Measurements from ENCODE around the gene EDAR. TPM values are rescaled to one million over a fixed set of nuclear protein-coding genes. Genes with fewer than 3 reads are reported as not detected.
A peak's percentile ranks its signal among the peaks of the same experiment; 100 is the strongest.

Gene EDAR
- total RNA-seq, 2 donors from 2014 or later: 0.69 to 1.1 TPM

DNA sequence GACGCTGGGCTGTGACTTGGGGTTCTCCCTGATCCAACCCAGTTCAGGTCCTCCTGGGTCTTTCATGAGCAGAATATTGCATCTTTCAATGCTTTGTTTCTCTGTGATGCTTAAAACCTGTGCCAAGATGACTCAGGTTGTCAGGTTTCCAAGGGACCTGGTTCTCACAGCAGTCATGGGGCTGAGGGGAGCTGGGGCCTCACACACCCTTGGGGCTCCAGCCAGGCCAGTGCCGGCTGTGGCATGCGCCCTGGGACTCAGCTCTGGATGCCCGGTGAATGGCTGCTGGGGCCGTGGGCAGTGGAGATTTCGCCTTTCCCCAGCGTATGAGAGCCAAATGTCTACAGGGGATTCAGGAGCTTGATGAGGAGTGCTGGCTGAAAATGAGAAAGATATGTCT, 29.6 kb downstream of the EDAR start:
- intact Hi-C loops (cut with DNase I): no loop called here
- no peaks in the 10 kb centered on the region for H3K9me3 ChIP-seq
- no peak overlapping the region for H3K4me3 ChIP-seq
- H3K9ac ChIP-seq (ENCODE audit: low read depth in 2 of 2, low read length in 2 of 2): no peak overlapping the region
- H3K27me3 ChIP-seq: no peaks in the 10 kb centered on the region
- TF ChIP-seq, protein P1, sequence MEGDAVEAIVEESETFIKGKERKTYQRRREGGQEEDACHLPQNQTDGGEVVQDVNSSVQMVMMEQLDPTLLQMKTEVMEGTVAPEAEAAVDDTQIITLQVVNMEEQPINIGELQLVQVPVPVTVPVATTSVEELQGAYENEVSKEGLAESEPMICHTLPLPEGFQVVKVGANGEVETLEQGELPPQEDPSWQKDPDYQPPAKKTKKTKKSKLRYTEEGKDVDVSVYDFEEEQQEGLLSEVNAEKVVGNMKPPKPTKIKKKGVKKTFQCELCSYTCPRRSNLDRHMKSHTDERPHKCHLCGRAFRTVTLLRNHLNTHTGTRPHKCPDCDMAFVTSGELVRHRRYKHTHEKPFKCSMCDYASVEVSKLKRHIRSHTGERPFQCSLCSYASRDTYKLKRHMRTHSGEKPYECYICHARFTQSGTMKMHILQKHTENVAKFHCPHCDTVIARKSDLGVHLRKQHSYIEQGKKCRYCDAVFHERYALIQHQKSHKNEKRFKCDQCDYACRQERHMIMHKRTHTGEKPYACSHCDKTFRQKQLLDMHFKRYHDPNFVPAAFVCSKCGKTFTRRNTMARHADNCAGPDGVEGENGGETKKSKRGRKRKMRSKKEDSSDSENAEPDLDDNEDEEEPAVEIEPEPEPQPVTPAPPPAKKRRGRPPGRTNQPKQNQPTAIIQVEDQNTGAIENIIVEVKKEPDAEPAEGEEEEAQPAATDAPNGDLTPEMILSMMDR (IDR thresholded peaks at IDR 0.05): no peak
- H3K4me1 ChIP-seq: no peaks in the 10 kb centered on the region
- DNase-seq: no peak
- H3K27ac ChIP-seq: no peak overlapping the region
- H3K36me3 ChIP-seq: no peaks in the 10 kb centered on the region

DNA sequence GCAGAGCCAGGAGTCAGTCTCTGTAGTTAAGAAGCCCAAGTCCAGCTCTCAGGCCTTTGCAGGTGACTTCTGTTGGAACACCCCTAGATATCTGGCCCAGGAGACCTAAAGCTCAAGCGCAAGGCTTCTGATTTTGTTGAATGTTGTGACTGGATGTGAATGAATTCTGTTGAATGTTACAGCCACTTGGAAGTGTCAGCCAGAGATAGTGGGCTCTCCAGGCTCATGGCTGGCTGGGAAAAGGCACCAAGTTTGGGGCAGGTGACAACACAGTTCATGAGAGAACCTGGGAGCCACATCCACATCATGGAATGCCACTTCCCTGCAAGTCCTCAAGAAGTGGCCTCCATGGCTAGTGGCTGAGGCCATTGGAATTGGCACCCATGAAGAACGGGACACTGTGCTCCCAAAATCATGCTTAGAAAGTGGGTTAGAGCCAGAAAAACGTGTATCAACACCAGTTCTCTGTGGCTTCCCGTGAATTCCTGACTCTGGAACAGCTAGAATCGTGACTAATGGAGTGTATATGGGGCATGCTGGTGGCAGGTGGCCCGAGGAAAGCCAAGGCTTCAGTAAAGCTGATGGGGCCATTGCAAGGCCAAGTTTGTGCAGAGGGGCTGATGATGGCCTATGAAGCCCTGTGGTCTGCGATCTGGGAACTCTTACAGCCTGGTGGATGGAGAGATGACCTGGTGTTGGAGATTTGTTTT, 30.2 kb downstream of the EDAR start:
- intact Hi-C loops (cut with DNase I): no loop called here
- Histone ChIP-seq H3K27me3 (no peaks in the 10 kb centered on the region), H3K9me3 (no peaks in the 10 kb centered on the region), H3K27ac (peak overlapping the region; percentile 23), H3K36me3 (no peaks in the 10 kb centered on the region), H3K4me1 (no peaks in the 10 kb centered on the region), H3K4me3 (no peak overlapping the region), H3K9ac (ENCODE audit: low read depth in 2 of 2, low read length in 2 of 2) (peak overlapping the region in 1 of 2 donors; percentile 55)
- DNase-seq: no peak
- TF ChIP-seq, protein P1 (IDR thresholded peaks at IDR 0.05): no peak

DNA sequence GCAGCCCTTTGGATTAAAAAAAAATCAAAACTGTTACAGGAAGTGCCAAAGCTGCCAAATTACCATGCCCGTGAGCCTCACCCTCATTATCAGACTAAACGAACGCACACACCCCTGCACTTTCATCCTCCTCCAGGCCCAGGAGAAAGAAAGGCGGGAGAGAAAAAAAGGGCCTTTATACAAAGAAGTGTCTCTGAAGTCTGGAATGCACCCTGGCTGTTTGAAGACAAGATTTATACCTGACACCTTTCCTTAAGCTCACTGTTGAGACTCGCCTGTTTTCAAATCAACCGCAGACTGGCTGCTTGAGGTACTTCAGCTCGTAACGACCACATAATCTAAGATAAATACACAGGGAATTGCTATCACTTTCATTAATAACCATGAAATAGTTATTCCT, 31.0 kb downstream of the EDAR start:
- H3K4me3 ChIP-seq: no peak overlapping the region

DNA sequence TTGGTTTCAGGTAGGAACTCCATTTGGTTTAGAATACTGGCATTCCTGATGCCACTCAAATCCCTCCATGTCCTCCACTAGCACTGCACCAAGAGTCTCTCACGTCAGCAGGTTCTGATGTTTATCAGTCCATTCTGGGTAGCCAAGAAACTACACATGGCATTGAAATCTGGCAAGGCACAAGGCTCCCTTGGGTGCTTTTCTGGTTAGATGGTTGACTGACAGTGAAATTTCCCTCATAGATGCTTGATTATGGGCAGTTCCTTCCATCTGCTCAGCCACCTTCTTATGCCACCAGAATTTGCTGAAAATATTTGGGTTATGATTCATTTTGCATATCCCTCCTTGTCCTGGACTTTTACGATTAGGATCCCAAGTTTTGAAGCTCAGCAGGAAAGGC, 32.6 kb downstream of the EDAR start:
- Histone ChIP-seq H3K4me3 (no peak overlapping the region), H3K9me3 (no peaks in the 10 kb centered on the region), H3K36me3 (no peaks in the 10 kb centered on the region), H3K27me3 (no peaks in the 10 kb centered on the region), H3K4me1 (no peaks in the 10 kb centered on the region), H3K27ac (no peak overlapping the region), H3K9ac (ENCODE audit: low read depth in 2 of 2, low read length in 2 of 2) (no peak overlapping the region)
- DNase-seq: no peak
- intact Hi-C loops (cut with DNase I): no loop called here
- TF ChIP-seq, protein P1 (IDR thresholded peaks at IDR 0.05): no peak

More for the DNA sequence above, 31.0 kb downstream of the EDAR start:
- Histone ChIP-seq H3K36me3 (no peaks in the 10 kb centered on the region), H3K27me3 (no peaks in the 10 kb centered on the region), H3K9ac (ENCODE audit: low read depth in 2 of 2, low read length in 2 of 2) (peak overlapping the region in 1 of 2 donors; percentile 55), H3K9me3 (no peaks in the 10 kb centered on the region), H3K27ac (peak overlapping the region; percentile 23), H3K4me1 (no peaks in the 10 kb centered on the region)
- TF ChIP-seq, protein P1 (IDR thresholded peaks at IDR 0.05): no peak
- peak; percentile 76 for DNase-seq
- intact Hi-C loops (cut with DNase I): no loop called here

DNA sequence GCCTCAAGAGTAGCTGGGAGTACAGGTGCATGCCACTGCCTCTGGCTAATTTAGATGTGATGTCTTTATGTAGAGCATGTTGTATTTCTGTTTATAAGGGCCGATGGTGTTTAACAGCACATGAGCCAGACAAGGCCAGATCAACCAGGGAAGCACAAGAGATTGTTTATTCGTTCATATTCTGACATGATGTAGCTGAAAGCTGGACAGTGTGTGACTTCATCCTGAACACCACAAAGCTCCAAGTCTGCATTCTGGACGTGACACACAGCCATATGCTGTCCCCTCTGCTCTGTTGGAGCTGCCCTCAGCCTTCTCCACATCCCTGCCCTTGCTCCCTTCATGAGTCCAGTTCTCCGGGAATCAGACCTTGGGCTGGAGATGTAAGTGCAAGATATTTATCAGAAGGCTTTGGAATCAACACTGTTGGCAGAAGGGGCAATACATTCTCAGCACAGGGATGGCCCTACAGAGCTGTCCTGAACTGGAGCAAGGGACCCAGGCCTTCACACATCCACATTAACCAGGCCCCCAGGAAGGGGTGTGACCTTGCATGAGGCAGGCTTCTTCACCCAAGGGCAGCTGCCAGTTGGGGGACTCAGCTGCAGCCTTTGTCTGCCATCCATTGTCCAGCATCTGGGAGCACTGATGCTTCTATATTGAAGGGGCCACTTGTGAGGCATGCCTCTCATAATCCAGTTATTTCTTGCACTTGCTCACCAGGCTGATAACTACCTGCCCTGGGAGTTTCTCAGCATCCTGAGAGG, 38.5 kb downstream of the EDAR start:
- Histone ChIP-seq H3K27ac (no peak overlapping the region), H3K9ac (ENCODE audit: low read depth in 2 of 2, low read length in 2 of 2) (no peak overlapping the region), H3K4me1 (no peaks in the 10 kb centered on the region), H3K4me3 (no peak overlapping the region), H3K27me3 (no peaks in the 10 kb centered on the region), H3K36me3 (no peaks in the 10 kb centered on the region), H3K9me3 (no peaks in the 10 kb centered on the region)
- no peak for DNase-seq
- intact Hi-C loops (cut with DNase I): no loop called here
- TF ChIP-seq, protein P1 (IDR thresholded peaks at IDR 0.05): no peak
